ENCODE measurements around the gene REM1. TPM values are rescaled to one million over a fixed set of nuclear protein-coding genes. Genes with fewer than 3 reads are reported as not detected.
A peak's percentile ranks its signal among the peaks of the same experiment; 100 is the strongest.

The REM1 gene
- total and polyA plus RNA-seq, 9 donors = 1.1 to 6.5 (median 2.6) TPM

DNA sequence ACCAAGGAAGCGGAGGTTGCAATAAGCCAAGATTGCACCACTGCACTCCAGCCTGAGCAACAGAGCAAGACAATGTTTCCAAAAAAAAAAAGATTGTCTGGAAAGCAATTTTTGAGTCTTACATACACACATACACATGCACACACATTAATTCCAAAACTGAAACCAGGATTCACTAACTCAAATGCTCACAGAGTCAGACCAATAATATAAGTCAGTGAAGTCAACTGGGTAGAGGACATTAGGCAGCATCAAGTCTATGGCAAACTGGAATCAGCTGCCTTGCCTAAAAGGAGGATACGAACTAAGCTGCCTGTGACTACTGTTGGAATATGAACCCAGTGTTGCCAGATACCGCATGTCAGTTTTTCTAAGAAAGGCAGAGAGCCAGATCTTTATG lies 15.7 kb downstream of the REM1 start:
- TF ChIP-seq, protein P1, sequence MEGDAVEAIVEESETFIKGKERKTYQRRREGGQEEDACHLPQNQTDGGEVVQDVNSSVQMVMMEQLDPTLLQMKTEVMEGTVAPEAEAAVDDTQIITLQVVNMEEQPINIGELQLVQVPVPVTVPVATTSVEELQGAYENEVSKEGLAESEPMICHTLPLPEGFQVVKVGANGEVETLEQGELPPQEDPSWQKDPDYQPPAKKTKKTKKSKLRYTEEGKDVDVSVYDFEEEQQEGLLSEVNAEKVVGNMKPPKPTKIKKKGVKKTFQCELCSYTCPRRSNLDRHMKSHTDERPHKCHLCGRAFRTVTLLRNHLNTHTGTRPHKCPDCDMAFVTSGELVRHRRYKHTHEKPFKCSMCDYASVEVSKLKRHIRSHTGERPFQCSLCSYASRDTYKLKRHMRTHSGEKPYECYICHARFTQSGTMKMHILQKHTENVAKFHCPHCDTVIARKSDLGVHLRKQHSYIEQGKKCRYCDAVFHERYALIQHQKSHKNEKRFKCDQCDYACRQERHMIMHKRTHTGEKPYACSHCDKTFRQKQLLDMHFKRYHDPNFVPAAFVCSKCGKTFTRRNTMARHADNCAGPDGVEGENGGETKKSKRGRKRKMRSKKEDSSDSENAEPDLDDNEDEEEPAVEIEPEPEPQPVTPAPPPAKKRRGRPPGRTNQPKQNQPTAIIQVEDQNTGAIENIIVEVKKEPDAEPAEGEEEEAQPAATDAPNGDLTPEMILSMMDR (IDR thresholded peaks at IDR 0.05) = no peak
- no peak for TF ChIP-seq POLR2A (IDR thresholded peaks at IDR 0.05)
- no peak for TF ChIP-seq EP300 (IDR thresholded peaks at IDR 0.05)
- 87 to 96% (median 89%) methylated on average over 3 of the region's 3 CpGs for WGBS, 3 donors
- no peaks in the 10 kb centered on the region for H3K36me3 ChIP-seq
- intact Hi-C loops (cut with DNase I) = no loop called here
- no peak overlapping the region for H3K27ac ChIP-seq
- no peaks in the 10 kb centered on the region for H3K9me3 ChIP-seq
- no peaks in the 10 kb centered on the region for H3K4me1 ChIP-seq (ENCODE audit: insufficient read depth)
- H3K27me3 ChIP-seq = no peaks in the 10 kb centered on the region
- no peak for DNase-seq
- no peak overlapping the region for H3K4me3 ChIP-seq

DNA sequence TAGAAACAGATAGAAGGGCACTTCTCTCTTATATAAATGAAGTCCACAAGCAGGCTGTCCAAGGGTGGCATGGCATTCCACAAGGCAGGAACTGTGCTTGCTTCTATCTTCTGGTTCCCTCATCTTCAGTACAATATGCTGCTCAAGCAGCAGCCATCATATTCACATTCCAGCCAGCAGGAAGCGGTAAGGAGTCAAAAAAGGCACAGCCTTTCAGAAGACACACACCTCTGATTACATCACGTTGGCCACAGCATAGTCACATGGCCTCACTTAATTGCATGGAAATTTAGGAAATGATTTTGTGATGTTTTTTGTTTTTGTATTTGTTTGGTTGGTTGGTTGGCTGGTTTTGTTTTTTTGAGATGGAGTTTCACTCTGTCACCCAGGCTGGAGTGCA lies 19.0 kb downstream of the REM1 start:
- DNase-seq = peak in 1 of 5 donors; percentile 59
- TF ChIP-seq, protein P1 (IDR thresholded peaks at IDR 0.05) = no peak
- no peak for TF ChIP-seq EP300 (IDR thresholded peaks at IDR 0.05)
- no peak for TF ChIP-seq POLR2A (IDR thresholded peaks at IDR 0.05)
- 45 to 57% (median 54%) methylated on average over 2 of the region's 2 CpGs for WGBS, 3 donors
- H3K27ac ChIP-seq = no peak overlapping the region
- intact Hi-C loops (cut with DNase I) = no loop called here
- no peaks in the 10 kb centered on the region for H3K36me3 ChIP-seq
- no peak overlapping the region for H3K4me3 ChIP-seq
- no peaks in the 10 kb centered on the region for H3K27me3 ChIP-seq
- no peaks in the 10 kb centered on the region for H3K9me3 ChIP-seq
- peaks cover 5% of the 10 kb centered on the region for H3K4me1 ChIP-seq (ENCODE audit: insufficient read depth)

DNA sequence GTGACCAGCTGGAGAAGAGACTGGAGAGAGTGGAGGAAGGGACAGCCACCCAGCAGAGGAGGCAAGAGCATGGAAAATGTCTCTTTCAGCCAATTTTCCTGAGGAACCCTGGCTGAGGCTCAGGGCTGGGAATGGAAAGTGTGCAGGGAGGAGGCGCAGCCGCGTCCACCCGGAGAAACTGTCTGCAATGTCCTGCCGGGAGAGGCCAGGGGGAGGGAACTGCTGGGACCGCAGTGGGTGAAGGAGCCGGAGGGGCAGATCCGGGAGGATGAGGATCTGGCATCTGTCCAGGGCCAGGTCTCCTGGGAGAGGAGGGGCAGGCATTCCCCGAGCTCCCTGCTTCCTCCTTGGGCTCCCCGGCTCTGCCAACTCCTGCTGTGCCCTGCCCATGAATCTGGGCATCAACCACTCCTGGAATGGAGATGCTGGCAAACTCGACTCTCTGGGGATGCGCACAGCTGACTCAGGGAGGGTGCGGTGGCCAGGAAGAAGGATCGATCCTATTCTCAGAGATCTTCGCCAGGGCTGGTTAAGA lies 21.7 kb downstream of the REM1 start:
- no peak overlapping the region for H3K4me3 ChIP-seq

DNA sequence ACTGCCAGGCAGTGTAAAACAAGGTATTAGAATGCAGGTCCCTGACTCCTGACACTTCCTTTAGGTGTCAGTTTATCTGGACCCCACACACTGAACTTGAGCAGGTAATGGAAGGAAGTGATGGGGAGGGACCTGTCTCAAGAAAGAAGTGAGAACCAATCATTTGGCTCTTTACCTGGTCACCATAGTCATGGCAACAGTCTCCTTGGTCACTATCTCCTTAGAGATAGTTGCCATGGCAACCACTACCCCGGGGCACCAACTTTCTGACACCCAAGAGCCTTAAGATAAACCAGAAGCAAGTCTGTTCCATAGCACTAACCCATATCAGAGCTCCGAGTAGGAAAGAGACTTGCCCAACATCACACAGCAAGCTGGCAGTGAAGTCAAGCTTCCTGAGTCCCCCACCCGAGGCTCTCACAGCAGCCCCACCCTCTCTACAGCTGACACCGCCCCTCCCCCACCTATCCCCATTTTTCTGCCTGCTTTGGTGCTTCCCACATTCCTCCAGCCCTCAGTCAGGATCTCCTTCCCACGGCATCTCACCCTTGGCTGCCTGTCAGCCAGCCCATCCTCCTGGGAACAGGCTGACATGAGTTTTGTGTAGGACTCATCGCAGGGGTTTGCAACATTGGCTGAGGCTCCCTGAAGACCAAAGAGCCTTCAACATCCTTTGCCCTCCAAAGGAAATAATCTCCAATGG lies 22.9 kb downstream of the REM1 start:
- intact Hi-C loops (cut with DNase I) = no loop called here
- no peak overlapping the region for H3K27ac ChIP-seq

More for the DNA sequence above, 21.7 kb downstream of the REM1 start:
- Histone ChIP-seq H3K27ac (no peak overlapping the region), H3K36me3 (no peaks in the 10 kb centered on the region), H3K9me3 (no peaks in the 10 kb centered on the region), H3K27me3 (no peaks in the 10 kb centered on the region), H3K4me1 (ENCODE audit: insufficient read depth) (peaks cover 5% of the 10 kb centered on the region)
- TF ChIP-seq, protein P1 (IDR thresholded peaks at IDR 0.05) = no peak
- TF ChIP-seq POLR2A (IDR thresholded peaks at IDR 0.05) = no peak
- no peak for TF ChIP-seq EP300 (IDR thresholded peaks at IDR 0.05)
- 11 to 16% (median 14%) methylated on average over 15 of the region's 15 CpGs for WGBS, 3 donors
- intact Hi-C loops (cut with DNase I) = no loop called here
- peak in 4 of 5 donors; percentile 36 to 70 (median 66) for DNase-seq

More for the DNA sequence above, 22.9 kb downstream of the REM1 start:
- Histone ChIP-seq H3K4me1 (ENCODE audit: insufficient read depth) (peaks cover 5% of the 10 kb centered on the region), H3K27me3 (no peaks in the 10 kb centered on the region), H3K4me3 (no peak overlapping the region), H3K36me3 (no peaks in the 10 kb centered on the region), H3K9me3 (no peaks in the 10 kb centered on the region)
- WGBS, 3 donors = 19 to 23% (median 23%) methylated on average over 6 of the region's 6 CpGs
- DNase-seq = peak in 1 of 5 donors; percentile 43
- TF ChIP-seq POLR2A (IDR thresholded peaks at IDR 0.05) (no peak), EP300 (IDR thresholded peaks at IDR 0.05) (no peak)
- TF ChIP-seq, protein P1 (IDR thresholded peaks at IDR 0.05) = no peak

All from ovary (tissue), 9 donors.